Right renal pelvis (tissue), 4 donors: ENCODE measurements around the gene USP47. TPM values are rescaled to one million over a fixed set of nuclear protein-coding genes. Genes with fewer than 3 reads are reported as not detected.

Source experiments
- DNase-seq, 4 donors: peaks; one replicate each; pipeline ENCODE4 v3.0.0-alpha.2; 2013; ENCODE audit warnings: low read depth in 4 of 4, low spot score in 3 of 4, missing footprints in 1 of 4
- polyA plus RNA-seq, 4 donors: library from polyadenylated mRNA; unstranded; fragments of 120-200 nt; gene quantifications; one replicate each; pipeline ENCODE4 v1.2.1, GENCODE V29; 2013; ENCODE audit not compliant: insufficient read length in 4 of 4

Gene USP47
- polyA plus RNA-seq, 4 donors = 75.0 to 90.0 (median 84.8) TPM

DNA sequence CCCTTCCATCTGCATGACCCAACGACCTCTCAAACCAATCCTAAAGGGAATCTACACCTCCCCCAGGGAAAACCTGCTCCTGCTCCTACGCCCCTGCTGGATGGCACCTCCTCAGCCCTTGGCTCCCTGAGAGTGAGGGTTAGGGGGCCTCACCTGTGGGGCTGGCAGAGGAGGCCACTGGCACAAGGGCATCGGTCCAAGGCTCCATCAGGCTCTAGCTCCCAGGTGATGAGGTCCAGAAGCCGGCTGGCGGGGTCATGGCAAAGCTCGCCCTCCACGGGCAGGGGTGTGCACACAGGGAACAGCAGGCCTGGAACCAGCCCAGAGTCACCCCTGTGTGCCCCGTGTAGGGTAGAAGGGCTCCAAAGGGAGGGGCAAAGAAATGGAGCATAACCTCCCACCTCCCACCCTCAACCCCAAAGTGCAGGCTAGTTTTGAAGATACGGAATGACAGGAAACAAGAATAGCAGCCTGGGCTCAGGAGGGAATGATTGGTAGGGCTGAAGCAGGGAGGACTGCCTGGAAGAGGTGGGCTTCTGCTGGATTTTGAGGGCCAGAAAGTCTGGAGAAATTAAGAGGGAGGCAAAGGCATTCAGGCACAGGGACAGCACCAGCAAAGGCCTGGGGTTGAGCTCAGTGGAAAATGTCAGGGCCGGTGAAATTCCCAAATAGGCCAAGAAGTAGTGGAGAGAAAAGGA, 124.0 kb downstream of the USP47 start:
- no peak for DNase-seq

DNA sequence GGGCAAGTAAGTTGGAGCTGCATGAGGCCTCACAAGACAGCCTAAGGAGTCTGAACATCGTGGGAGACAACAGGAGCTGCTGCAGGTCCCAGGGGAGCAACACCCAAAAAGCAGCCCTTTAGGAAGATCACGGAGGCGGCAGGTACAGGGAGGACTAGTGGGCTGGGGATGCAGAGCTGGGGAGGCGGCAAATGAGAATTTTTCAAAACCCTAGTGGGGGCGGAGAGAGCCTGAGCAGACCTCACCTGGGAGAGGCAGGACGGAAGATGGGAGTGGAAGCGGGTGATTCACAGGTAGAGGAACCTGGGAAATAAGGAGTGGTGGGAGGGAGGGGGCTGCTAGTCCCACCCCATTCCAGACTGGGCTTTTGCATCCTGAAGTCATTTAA, 124.6 kb downstream of the USP47 start:
- no peak for DNase-seq

DNA sequence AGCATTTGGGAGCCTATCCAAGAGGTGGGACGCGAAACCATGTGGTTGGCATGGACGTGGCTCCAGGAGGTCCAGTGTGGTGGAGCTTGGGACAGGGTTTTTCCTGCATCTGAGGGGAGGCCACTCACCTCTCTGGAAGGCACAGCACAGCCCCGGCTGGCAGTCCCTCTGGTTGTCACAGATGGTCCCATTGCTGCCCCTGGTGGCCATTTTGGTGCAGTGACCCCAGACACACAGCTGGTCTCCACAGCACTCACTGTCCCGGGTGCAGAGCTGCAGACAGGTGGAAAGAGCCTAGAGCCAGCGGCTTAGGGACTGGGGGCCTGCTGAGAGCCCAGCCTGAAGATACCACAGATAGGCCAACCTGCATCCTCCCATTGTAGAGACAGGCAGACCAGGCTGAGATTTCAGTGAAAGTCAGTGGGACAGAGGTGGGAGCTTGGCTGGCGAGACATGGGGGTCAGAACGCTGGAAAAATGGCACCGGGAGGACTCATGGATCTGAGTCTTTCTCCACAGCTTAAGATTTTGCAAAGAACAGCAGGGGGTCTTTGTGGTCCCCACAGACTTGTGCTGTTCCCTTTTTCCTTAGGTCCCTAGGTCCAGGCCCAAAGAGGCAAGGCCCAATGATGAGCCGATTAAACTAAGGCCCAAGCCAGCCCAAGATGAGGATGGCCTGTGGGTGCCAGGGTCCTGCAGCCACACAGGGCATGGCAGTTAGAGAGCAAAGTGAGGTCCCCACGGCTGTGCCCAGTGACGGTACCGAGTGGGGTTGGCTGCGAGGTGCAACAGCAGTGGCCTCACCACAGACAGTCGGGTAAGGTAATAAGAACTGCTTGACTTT, 125.3 kb downstream of the USP47 start:
- DNase-seq = peak in 1 of 4 donors; percentile 45

DNA sequence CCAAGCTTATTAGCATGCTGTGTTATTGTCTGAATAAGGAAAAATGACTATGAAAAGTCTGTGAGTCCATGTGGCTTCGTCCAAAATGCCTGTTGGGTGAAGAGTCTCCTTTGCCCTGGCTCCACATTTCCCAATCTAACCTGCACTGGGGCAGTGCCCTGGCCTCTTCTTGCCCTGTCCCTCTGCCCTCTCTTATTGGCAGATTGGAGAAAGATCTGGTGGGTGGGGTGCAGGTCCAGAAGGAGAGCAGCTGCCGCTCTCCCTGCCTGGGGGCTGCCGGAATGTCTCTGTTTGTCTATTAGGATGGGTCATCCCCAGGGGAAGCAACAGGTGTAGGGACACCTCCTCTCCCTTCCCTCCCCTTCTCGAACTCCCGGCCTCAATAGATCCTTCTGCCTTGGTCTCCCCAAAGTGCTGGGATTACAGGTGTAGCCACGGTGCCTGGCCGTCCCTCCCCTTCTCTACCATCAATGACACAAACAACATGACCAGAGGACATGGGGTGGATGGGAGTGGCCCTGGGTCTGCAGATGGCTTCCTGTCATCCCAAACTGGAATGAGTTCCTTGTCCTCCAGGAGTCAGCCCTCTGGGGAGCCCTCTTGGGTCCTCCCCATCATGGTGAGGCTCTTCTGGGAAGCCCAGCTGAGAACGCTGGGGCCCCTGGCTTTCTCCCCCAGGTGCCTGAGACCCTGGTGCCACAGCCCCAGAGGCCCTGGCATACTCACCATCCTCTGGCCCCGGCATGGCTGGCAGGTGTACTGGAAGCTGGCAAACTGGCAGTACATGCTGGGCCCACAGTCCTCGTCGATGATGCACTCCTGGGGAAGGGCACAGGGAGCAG, 126.1 kb downstream of the USP47 start:
- DNase-seq = no peak

- no peak for DNase-seq
Measured at GRCh38 chr11:11968511-11969280, 126.9 kb downstream of the USP47 start.

- DNase-seq = no peak
Measured at GRCh38 chr11:11969380-11970215, 127.8 kb downstream of the USP47 start.

- DNase-seq = no peak
Measured at GRCh38 chr11:11970556-11970955, 128.8 kb downstream of the USP47 start.

GRCh38 chr11:11971906-11972547, 130.3 kb downstream of the USP47 start:
- peak in 1 of 4 donors; percentile 7 for DNase-seq

DNA sequence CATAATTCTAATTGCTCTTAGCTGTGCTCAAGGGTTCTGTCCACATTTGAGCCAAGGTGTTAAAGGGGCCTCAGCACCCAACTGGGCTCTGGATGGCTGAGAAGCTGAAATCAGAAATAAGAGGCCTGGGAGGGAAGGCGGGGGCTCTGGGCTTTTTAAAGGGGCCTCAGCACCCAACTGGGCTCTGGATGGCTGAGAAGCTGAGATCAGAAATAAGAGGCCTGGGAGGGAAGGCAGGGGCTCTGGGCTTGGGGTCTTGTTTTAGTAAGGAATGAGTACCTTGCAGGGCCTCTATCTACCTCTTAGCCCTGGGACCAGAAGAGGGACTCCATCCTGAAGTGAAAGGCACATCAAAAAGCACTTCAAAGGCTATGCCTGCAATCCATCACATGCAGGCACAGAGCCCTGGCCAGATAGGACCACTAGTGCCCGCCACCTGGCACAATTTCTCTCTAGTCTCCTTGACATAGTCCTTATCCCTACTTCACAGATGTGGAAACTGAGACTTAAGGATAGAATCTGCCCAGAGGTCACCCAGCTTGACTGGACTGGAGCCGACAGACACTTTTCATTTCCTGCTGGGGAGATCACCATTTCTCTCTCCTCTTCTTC, 131.1 kb downstream of the USP47 start:
- no peak for DNase-seq

DNA sequence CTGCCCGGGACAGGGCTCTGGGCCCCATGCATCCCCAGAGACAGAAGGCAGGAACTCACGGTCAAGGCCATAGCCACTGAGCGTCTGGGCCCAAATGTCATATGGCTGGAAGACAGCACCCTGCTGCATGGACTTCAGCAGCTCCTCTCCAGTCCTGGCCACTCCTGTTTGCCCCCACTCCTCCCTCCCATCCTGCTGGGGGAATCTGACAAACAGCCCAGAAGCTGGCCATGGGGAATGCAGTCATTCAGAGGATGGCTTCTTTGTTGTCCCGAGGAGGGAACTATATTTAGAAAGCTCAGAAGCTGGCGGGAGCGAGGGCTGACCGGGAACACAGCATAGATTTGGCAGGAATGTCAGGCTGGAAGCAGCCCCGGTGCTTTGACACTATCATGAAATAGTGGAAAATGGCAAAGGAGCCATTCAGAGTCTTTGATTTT, 131.6 kb downstream of the USP47 start:
- peak in 1 of 4 donors; percentile 36 for DNase-seq

DNA sequence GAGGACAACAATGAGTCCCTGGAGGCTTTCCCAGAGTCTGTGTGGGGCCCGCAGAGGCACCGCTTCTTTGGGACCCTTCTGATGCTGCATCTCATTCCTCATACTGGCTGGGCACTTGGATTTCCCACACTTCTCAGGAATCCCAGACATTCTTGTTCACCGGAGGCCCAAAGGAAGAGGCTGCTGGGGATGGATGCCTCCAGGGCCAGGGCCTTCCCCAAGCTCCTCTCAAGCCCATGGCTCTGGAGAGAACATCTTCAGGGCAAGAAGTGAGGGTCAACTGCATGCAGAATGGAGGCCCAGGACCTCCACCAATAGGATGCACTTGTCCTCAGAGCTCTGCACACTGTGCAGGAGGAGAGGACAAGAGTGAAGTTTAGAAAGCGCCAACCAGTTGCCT, 132.1 kb downstream of the USP47 start:
- DNase-seq = no peak

- DNase-seq = no peak
Measured at GRCh38 chr11:11975201-11976092, 133.7 kb downstream of the USP47 start.

- DNase-seq = no peak
Measured at GRCh38 chr11:11976481-11977127, 134.8 kb downstream of the USP47 start.

DNA sequence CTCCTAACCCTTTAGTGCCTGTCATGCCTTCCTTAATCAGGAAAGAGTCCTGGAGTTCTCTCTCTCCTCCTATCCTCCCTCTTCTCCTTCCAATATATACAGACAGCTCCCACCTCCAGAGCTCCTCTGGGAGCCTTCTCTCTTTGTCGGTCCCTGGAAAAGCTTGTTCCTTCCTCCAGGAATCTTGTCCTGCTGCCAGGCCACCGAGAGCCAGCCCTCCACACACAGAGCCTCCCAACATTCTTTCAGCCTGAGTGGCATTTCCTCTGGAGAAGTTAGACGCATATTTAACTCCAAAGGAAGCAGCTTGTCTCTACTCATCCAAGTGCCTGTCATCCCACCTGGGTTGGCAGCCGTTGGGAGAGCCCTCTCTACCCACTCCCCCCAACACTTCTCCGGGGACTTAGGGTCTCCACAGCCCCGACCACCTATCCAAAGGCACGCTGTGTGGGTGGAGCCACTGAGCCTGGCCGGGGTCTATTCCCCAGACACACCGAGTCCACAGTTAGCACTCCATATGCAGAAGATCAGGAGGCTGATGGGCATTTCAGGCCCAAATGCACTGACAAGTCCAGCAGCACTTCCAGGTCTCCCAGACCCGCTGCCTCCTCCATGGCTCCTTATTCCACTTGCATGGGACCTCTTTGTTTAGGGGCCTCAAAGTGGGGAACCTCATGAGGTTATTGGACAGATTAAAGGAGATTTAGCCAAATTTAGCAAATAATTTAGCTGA, 135.6 kb downstream of the USP47 start:
- DNase-seq = peak in 1 of 4 donors; percentile 38

DNA sequence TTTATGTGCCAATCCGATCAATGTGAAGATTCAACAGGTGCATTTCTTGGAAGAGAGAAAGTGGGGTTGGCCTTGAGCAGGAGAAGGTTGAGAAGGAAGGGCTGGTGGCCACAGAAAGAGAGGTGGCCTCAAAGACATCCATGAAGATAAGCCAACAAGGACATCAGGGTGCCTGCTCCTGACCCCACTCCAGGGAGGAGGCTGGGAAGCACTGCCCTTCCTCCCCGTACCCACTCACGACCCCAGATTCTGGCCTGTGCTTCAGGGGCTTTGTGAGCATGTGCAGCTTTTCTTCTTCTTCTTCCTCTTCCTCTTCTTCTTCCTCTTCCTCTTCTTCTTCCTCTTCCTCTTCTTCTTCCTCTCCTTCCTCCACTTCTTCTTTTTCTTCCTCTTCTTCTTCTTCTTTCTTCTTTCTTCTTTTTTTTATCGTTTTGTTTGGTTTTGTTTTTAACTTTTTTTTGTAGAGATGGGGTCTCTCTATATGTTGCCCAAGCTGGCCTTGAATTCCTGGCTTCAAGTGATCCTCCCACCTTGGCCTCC, 136.4 kb downstream of the USP47 start:
- DNase-seq = no peak
